Endothelial cell of umbilical vein (primary cell): ENCODE data around the gene CHMP6. TPM values are rescaled to one million over a fixed set of nuclear protein-coding genes. Genes with fewer than 3 reads are reported as not detected.

Experiments used
- BruUV-seq: library from RNA; stranded (reverse); fragments of 400-500 nt; replicated peaks from 2 replicates; lab custom pipeline; 2021; lab: Mats Ljungman, UMichigan
- CTCF ChIA-PET: fragments of 300-600, 350-600 bp; sonication (Branson Sonifier 250); formaldehyde crosslinking; loops from one replicate; lab custom pipeline; 2021; ENCODE audit warnings: antibody characterized with exemption, inconsistent platforms; lab: Charles Lee
- POLR2A ChIA-PET: fragments of 300-600, 350-600 bp; sonication (Branson Sonifier 250); formaldehyde crosslinking; loops from one replicate; lab custom pipeline; 2021; ENCODE audit warnings: antibody characterized with exemption, inconsistent platforms; lab: Charles Lee
- DNase-seq: peaks from one replicate; pipeline ENCODE4 v3.0.0-alpha.2; 2011; ENCODE audit warnings: low read depth, low spot score
- FAIRE-seq: peaks from 2 replicates; lab custom pipeline; 2011; peaks lifted over from hg19 to GRCh38; lab: Jason Lieb, UNC
- H2AFZ ChIP-seq: 2 replicates; pipeline ENCODE4 v1.6.0; 2012; ENCODE audit warnings: low read depth, low read length, control low read depth, inconsistent platforms
- H3K27ac ChIP-seq: 2 replicates; pipeline ENCODE4 v1.5.1; 2011; ENCODE audit warnings: low read depth, mild to moderate bottlenecking, control low read depth, low read length, moderate library complexity; ENCODE audit not compliant: insufficient read depth
- H3K27me3 ChIP-seq, 2 experiments: 2 replicates each; pipeline versions ENCODE4 v1.6.0 to v1.6.1; 2011; ENCODE audit warnings: low read length in 2 of 2, mixed read lengths in 1 of 2; ENCODE audit not compliant: control insufficient read depth in 2 of 2, insufficient read depth in 2 of 2
- H3K36me3 ChIP-seq, 2 experiments: 2 replicates in 1 of 2; 3 replicates in 1 of 2; pipeline ENCODE4 v1.5.1; 2011; ENCODE audit warnings: low read length in 2 of 2, mild to moderate bottlenecking in 1 of 2, moderate library complexity in 1 of 2; ENCODE audit not compliant: control insufficient read depth in 2 of 2, insufficient read depth in 2 of 2; ENCODE audit errors: extremely low read depth in 1 of 2
- H3K4me1 ChIP-seq: 3 replicates; pipeline ENCODE4 v1.5.1; 2011; ENCODE audit warnings: mild to moderate bottlenecking, low read length; ENCODE audit not compliant: control insufficient read depth, insufficient read depth; ENCODE audit errors: extremely low read depth
- H3K4me2 ChIP-seq: 2 replicates; pipeline ENCODE4 v1.6.1; 2011; ENCODE audit warnings: low read length, control low read depth, mixed read lengths; ENCODE audit not compliant: insufficient read depth
- H3K4me3 ChIP-seq, 3 experiments: fragments of 200-600 bp in 1 of 3; sonication (generic), shearing (Covaris generic) in 1 of 3; replicated peaks in 1 of 3; 2 replicates each; pipeline ENCODE4 v1.5.1; 2011 to 2016; ENCODE audit warnings: control low read depth in 3 of 3, low read length in 3 of 3, mild to moderate bottlenecking in 2 of 3, inconsistent platforms in 1 of 3, low read depth in 1 of 3, moderate library complexity in 1 of 3; ENCODE audit not compliant: insufficient read depth in 1 of 3
- H3K79me2 ChIP-seq: 2 replicates; pipeline ENCODE4 v1.6.0; 2012; ENCODE audit warnings: low read length, inconsistent platforms; ENCODE audit not compliant: control insufficient read depth, insufficient read depth
- H3K9ac ChIP-seq: replicated peaks from 2 replicates; pipeline ENCODE3; 2011; ENCODE audit warnings: low read length, control low read depth; ENCODE audit not compliant: insufficient read depth; ENCODE audit errors: extremely low read depth
- H3K9me1 ChIP-seq: replicated peaks from 3 replicates; pipeline ENCODE4 v1.6.0; 2011; ENCODE audit warnings: mild to moderate bottlenecking, low read length; ENCODE audit not compliant: control insufficient read depth, insufficient read depth; ENCODE audit errors: extremely low read depth
- H3K9me3 ChIP-seq: replicated peaks from 2 replicates; pipeline ENCODE4 v1.5.1; 2012; ENCODE audit warnings: low read length, inconsistent platforms; ENCODE audit not compliant: control insufficient read depth, insufficient read depth
- H4K20me1 ChIP-seq: replicated peaks from 2 replicates; pipeline ENCODE3; 2011; ENCODE audit warnings: mild to moderate bottlenecking, low read length; ENCODE audit not compliant: control insufficient read depth, insufficient read depth; ENCODE audit errors: extremely low read depth
- CTCF ChIP-seq, 2 donors: IDR thresholded peaks; 1 replicate in 1 of 2; 2 replicates in 1 of 2; pipeline ENCODE4 v1.5.1; 2011; ENCODE audit warnings: low read length in 2 of 2, mild to moderate bottlenecking in 2 of 2, moderate library complexity in 2 of 2, control low read depth in 1 of 2, inconsistent platforms in 1 of 2, low read depth in 1 of 2; ENCODE audit not compliant: insufficient read depth in 1 of 2; ENCODE audit errors: extremely low read depth in 1 of 2
- EZH2 ChIP-seq: IDR thresholded peaks from 2 replicates; pipeline ENCODE4 v1.6.1; 2012; ENCODE audit warnings: borderline replicate concordance, low read depth, mild to moderate bottlenecking, moderate library complexity, low read length, inconsistent platforms; ENCODE audit not compliant: severe bottlenecking
- FOS ChIP-seq: IDR thresholded peaks from 2 replicates; pipeline ENCODE4 v1.6.1; 2011; ENCODE audit warnings: mild to moderate bottlenecking, low read length, moderate library complexity, borderline replicate concordance; ENCODE audit not compliant: insufficient read depth
- GATA2 ChIP-seq: IDR thresholded peaks from 2 replicates; pipeline ENCODE4 v1.7.0; 2011; ENCODE audit warnings: low read depth, mild to moderate bottlenecking, moderate library complexity, mixed read lengths, low read length; ENCODE audit not compliant: insufficient read length, insufficient read depth
- JUN ChIP-seq: IDR thresholded peaks from 2 replicates; pipeline ENCODE4 v1.6.1; 2011; ENCODE audit warnings: borderline replicate concordance, low read depth; ENCODE audit not compliant: insufficient read length, insufficient read depth
- MAX ChIP-seq: IDR thresholded peaks from 2 replicates; pipeline ENCODE4 v1.6.1; 2011; ENCODE audit not compliant: insufficient read depth, insufficient read length
- MYC ChIP-seq: IDR thresholded peaks from one replicate; pipeline ENCODE4 v1.6.1; 2011; ENCODE audit warnings: mild to moderate bottlenecking, low read depth, low read length
- POLR2A ChIP-seq: IDR thresholded peaks from 2 replicates; pipeline ENCODE4 v1.6.1; 2012; ENCODE audit warnings: low read depth, mild to moderate bottlenecking, control low read depth, low read length
- POLR2AphosphoS5 ChIP-seq: IDR thresholded peaks from 2 replicates; pipeline ENCODE4 v1.6.1; 2012; ENCODE audit warnings: low read depth, mild to moderate bottlenecking, control low read depth, low read length, moderate library complexity; ENCODE audit not compliant: insufficient read depth
- dilution Hi-C: fragments of 300-500 bp; cut with MboI; formaldehyde crosslinking; loops from one replicate; pipeline ENCODE4 v1.15.0; 2019; ENCODE audit warnings: low sequenced_read_pairs; ENCODE audit not compliant: extremely low pct_ligation_motif_present
- intact Hi-C: fragments of 100-400 bp; cut with micrococcal nuclease; formaldehyde crosslinking; loops from one replicate; pipeline ENCODE4 v1.10.0; 2022
- polyA plus RNA-seq, 4 experiments: library from polyadenylated mRNA; depleted of rRNA in 3 of 4; stranded (reverse) in 3 of 4; unstranded in 1 of 4; fragments of >200 nt; gene quantifications; 2 replicates each; pipeline versions ENCODE4 v1.2.1 to v1.2.3, GENCODE V29; 2011 to 2012; ENCODE audit warnings: missing spikeins in 1 of 4
- total RNA-seq: library from RNA; stranded (reverse); gene quantifications from 2 replicates; pipeline ENCODE4 v1.2.3, GENCODE V29; 2021

The CHMP6 gene
- total and polyA plus RNA-seq, 2 donors (not counting 3 experiments of a cell fraction or from before 2014, with no cell fraction given): 42.5 to 48.5 TPM

GRCh38 chr17:81008140-81008539 lies 16.5 kb downstream of the CHMP6 start:
- no peak overlapping the region for H3K9ac ChIP-seq
- no peak overlapping the region for H3K4me3 ChIP-seq
- FAIRE-seq (no peak), DNase-seq (no peak)
- no peak overlapping the region for H2AFZ ChIP-seq
- ChIA-PET POLR2A (no interaction called here), CTCF (interaction anchor here (1.0 kb wide), 1 partner anchor 10 kb away, joined by 3 read pairs; no protein-coding TSS in a partner anchor)
- no peaks in the 10 kb centered on the region for H3K36me3 ChIP-seq
- no peaks in the 10 kb centered on the region for H3K4me1 ChIP-seq
- no peaks in the 10 kb centered on the region for H3K9me1 ChIP-seq
- BruUV-seq: no TSS peak
- dilution Hi-C loops: no loop called here
- H3K4me2 ChIP-seq: no peak overlapping the region
- no peak overlapping the region for H3K27ac ChIP-seq
- no peaks in the 10 kb centered on the region for H3K79me2 ChIP-seq
- TF ChIP-seq GATA2: no peak
- TF ChIP-seq JUN: no peak
- no peak for TF ChIP-seq EZH2
- no peak for TF ChIP-seq MAX
- no peak for TF ChIP-seq POLR2AphosphoS5
- no peak for TF ChIP-seq POLR2A
- no peak for TF ChIP-seq CTCF (IDR thresholded peaks at IDR 0.05; ENCODE audit: extremely low read depth in 1 of 2, insufficient read depth in 1 of 2, low read depth in 1 of 2, low read length in 2 of 2)
- no peak for TF ChIP-seq MYC
- no peak for TF ChIP-seq FOS
- peaks cover 18 to 31% of the 10 kb centered on the region in 2 experiments for H3K27me3 ChIP-seq
- no peaks in the 10 kb centered on the region for H3K9me3 ChIP-seq
- intact Hi-C loops: no loop called here
- H4K20me1 ChIP-seq: no peaks in the 10 kb centered on the region
